ENCODE data around the gene RTP3.
A peak's percentile ranks its signal among the peaks of the same experiment; 100 is the strongest.

RTP3 gene

GRCh38 chr3:46535746-46536145 lies 38.0 kb downstream of the RTP3 start:
- ATAC-seq (ENCODE audit: insufficient read depth, low read depth) (no peak), DNase-seq (no peak)
- Histone ChIP-seq H3K4me2 (ENCODE audit: insufficient read depth, low read length) (no peak overlapping the region), H3K4me3 (ENCODE audit: low read depth in 1 of 2, low read length in 2 of 2) (no peak overlapping the region), H3K9ac (ENCODE audit: low read depth, low read length) (no peak overlapping the region), H3K9me3 (ENCODE audit: insufficient read depth, low read length, severe bottlenecking) (no peaks in the 10 kb centered on the region), H3K4me1 (ENCODE audit: insufficient read depth, low read length) (peaks cover 50% of the 10 kb centered on the region), H3K36me3 (ENCODE audit: insufficient read depth, low read length) (no peaks in the 10 kb centered on the region), H3K27ac (ENCODE audit: low read length) (peak overlapping the region; percentile 92; the same call in 1 of the 2 replicates), H3K79me2 (ENCODE audit: insufficient read depth, low read length) (no peaks in the 10 kb centered on the region), H2AFZ (ENCODE audit: low read depth, low read length) (no peak overlapping the region), H4K20me1 (ENCODE audit: insufficient read depth, low read length) (no peaks in the 10 kb centered on the region), H3K27me3 (ENCODE audit: insufficient read depth, low read length, poor library complexity) (no peaks in the 10 kb centered on the region)
- TF ChIP-seq, protein P1, sequence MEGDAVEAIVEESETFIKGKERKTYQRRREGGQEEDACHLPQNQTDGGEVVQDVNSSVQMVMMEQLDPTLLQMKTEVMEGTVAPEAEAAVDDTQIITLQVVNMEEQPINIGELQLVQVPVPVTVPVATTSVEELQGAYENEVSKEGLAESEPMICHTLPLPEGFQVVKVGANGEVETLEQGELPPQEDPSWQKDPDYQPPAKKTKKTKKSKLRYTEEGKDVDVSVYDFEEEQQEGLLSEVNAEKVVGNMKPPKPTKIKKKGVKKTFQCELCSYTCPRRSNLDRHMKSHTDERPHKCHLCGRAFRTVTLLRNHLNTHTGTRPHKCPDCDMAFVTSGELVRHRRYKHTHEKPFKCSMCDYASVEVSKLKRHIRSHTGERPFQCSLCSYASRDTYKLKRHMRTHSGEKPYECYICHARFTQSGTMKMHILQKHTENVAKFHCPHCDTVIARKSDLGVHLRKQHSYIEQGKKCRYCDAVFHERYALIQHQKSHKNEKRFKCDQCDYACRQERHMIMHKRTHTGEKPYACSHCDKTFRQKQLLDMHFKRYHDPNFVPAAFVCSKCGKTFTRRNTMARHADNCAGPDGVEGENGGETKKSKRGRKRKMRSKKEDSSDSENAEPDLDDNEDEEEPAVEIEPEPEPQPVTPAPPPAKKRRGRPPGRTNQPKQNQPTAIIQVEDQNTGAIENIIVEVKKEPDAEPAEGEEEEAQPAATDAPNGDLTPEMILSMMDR (IDR thresholded peaks at IDR 0.05; ENCODE audit: borderline replicate concordance, extremely low read depth, low read length, poor library complexity, severe bottlenecking): no peak
- TF ChIP-seq EZH2 (IDR thresholded peaks at IDR 0.05; ENCODE audit: borderline replicate concordance, low read depth, low read length, severe bottlenecking): no peak

DNA sequence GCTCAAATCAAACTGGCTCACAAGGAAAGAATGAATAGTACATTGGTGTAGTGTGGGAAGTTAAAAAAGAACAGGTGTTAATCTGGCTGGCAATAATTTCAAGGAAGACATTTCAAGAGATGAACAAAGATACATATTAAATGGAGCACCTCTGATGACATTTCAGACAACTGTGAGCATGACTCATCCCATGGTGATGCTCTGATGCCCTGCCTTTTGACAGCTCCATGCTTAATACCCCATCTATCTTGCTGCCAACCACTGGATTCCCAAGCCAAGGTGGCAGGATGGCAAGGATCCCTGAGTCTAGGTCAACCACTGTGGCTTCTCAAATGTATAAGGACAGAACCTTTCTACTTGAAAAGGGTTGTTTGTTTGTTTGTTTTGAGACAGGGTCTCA lies 39.0 kb downstream of the RTP3 start:
- Histone ChIP-seq H3K27me3 (ENCODE audit: insufficient read depth, low read length, poor library complexity) (no peaks in the 10 kb centered on the region), H3K9me3 (ENCODE audit: insufficient read depth, low read length, severe bottlenecking) (no peaks in the 10 kb centered on the region), H2AFZ (ENCODE audit: low read depth, low read length) (no peak overlapping the region), H3K4me2 (ENCODE audit: insufficient read depth, low read length) (no peak overlapping the region), H4K20me1 (ENCODE audit: insufficient read depth, low read length) (no peaks in the 10 kb centered on the region), H3K27ac (ENCODE audit: low read length) (peak overlapping the region; percentile 92), H3K9ac (ENCODE audit: low read depth, low read length) (no peak overlapping the region), H3K36me3 (ENCODE audit: insufficient read depth, low read length) (no peaks in the 10 kb centered on the region), H3K79me2 (ENCODE audit: insufficient read depth, low read length) (no peaks in the 10 kb centered on the region), H3K4me3 (ENCODE audit: low read depth in 1 of 2, low read length in 2 of 2) (no peak overlapping the region; a peak in 1 of 4 replicates), H3K4me1 (ENCODE audit: insufficient read depth, low read length) (peaks cover 58% of the 10 kb centered on the region)
- no peak for TF ChIP-seq EZH2 (IDR thresholded peaks at IDR 0.05; ENCODE audit: borderline replicate concordance, low read depth, low read length, severe bottlenecking)
- TF ChIP-seq, protein P1 (IDR thresholded peaks at IDR 0.05; ENCODE audit: borderline replicate concordance, extremely low read depth, low read length, poor library complexity, severe bottlenecking): no peak
- DNase-seq (no peak), ATAC-seq (ENCODE audit: insufficient read depth, low read depth) (no peak)

GRCh38 chr3:46537316-46537715 lies 39.5 kb downstream of the RTP3 start:
- H2AFZ ChIP-seq (ENCODE audit: low read depth, low read length): 0 out of 2 replicates have a peak overlapping the region, but pooled peaks have one; percentile 4
- no peak for ATAC-seq (ENCODE audit: insufficient read depth, low read depth)
- H3K79me2 ChIP-seq (ENCODE audit: insufficient read depth, low read length): no peaks in the 10 kb centered on the region
- H3K4me1 ChIP-seq (ENCODE audit: insufficient read depth, low read length): peaks cover 64% of the 10 kb centered on the region
- H3K4me3 ChIP-seq (ENCODE audit: low read depth in 1 of 2, low read length in 2 of 2): peak overlapping the region in 1 of 2 experiments; percentile 37; a peak in 1 of 4 replicates
- TF ChIP-seq, protein P1 (IDR thresholded peaks at IDR 0.05; ENCODE audit: borderline replicate concordance, extremely low read depth, low read length, poor library complexity, severe bottlenecking): no peak
- no peak for TF ChIP-seq EZH2 (IDR thresholded peaks at IDR 0.05; ENCODE audit: borderline replicate concordance, low read depth, low read length, severe bottlenecking)
- peak overlapping the region; percentile 92 for H3K27ac ChIP-seq (ENCODE audit: low read length)
- no peaks in the 10 kb centered on the region for H4K20me1 ChIP-seq (ENCODE audit: insufficient read depth, low read length)
- H3K4me2 ChIP-seq (ENCODE audit: insufficient read depth, low read length): peak overlapping the region; percentile 53
- H3K9ac ChIP-seq (ENCODE audit: low read depth, low read length): peak overlapping the region; percentile 62
- DNase-seq: no peak
- no peaks in the 10 kb centered on the region for H3K9me3 ChIP-seq (ENCODE audit: insufficient read depth, low read length, severe bottlenecking)
- H3K27me3 ChIP-seq (ENCODE audit: insufficient read depth, low read length, poor library complexity): no peaks in the 10 kb centered on the region
- H3K36me3 ChIP-seq (ENCODE audit: insufficient read depth, low read length): no peaks in the 10 kb centered on the region

All from DND-41 (cell line).